HL-60 (cell line): ENCODE data around the gene ENOX1.

Experiments used
- DNase-seq, 2 experiments: peaks; one replicate each; pipeline ENCODE4 v3.0.0-alpha.2; 2010 to 2020; ENCODE audit warnings: low read depth in 1 of 2, low spot score in 1 of 2
- H3K27ac ChIP-seq: fragments of 250-450 bp; sonication (Bioruptor Pico); replicated peaks from 2 replicates; pipeline ENCODE4 v1.5.1; 2020; ENCODE audit warnings: mild to moderate bottlenecking, moderate library complexity
- H3K27me3 ChIP-seq: fragments of 250-450 bp; sonication (Bioruptor Pico); 2 replicates; pipeline ENCODE4 v1.5.1; 2021; ENCODE audit warnings: mild to moderate bottlenecking, moderate library complexity; ENCODE audit not compliant: insufficient read depth, poor library complexity, severe bottlenecking
- H3K4me3 ChIP-seq: replicated peaks from 2 replicates; pipeline ENCODE4 v1.5.1; 2011; ENCODE audit warnings: mild to moderate bottlenecking, control low read depth, low read length; ENCODE audit not compliant: insufficient read depth
- GABPA ChIP-seq: IDR thresholded peaks from 2 replicates; pipeline ENCODE4 v1.6.1; 2012; ENCODE audit warnings: low read depth
- POLR2AphosphoS5 ChIP-seq: IDR thresholded peaks from 2 replicates; pipeline ENCODE4 v1.6.1; 2012; ENCODE audit warnings: low read depth
- SPI1 ChIP-seq: IDR thresholded peaks from 2 replicates; pipeline ENCODE4 v1.6.1; 2012; ENCODE audit warnings: low read depth, mild to moderate bottlenecking, borderline replicate concordance
- TF ChIP-seq, protein P1 (sequence below): IDR thresholded peaks from 2 replicates; pipeline ENCODE4 v1.6.1; 2012; ENCODE audit warnings: low read depth; ENCODE audit not compliant: insufficient replicate concordance
- TF ChIP-seq, protein P2 (sequence below): IDR thresholded peaks from one replicate; pipeline ENCODE4 v1.5.1; 2011; ENCODE audit warnings: low read length, control low read depth, inconsistent platforms; ENCODE audit not compliant: insufficient read depth

The ENOX1 gene

DNA sequence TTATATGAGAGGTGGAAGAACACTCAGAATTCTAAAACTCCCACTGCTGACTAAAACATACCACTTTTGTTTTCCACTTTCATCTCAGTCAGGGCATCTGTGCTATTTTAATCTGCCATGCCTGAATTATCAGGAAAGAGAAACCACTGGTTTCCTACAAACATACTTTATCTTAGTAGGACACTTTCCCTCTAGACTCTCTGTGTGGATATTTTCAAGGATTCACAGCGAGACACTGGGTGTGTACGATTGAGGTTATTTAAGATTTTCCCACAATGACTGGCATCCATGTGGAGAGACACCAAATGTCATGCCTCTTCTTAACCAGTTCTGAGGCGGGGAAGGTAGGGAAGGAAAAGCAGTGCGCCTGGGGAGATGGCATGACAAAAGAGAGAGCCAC is 212.2 kb downstream of the ENOX1 start:
- Histone ChIP-seq H3K27me3 (peaks cover 2% of the 10 kb centered on the region), H3K4me3 (no peak overlapping the region), H3K27ac (no peak overlapping the region)
- DNase-seq, result no peak
- TF ChIP-seq, protein P1, sequence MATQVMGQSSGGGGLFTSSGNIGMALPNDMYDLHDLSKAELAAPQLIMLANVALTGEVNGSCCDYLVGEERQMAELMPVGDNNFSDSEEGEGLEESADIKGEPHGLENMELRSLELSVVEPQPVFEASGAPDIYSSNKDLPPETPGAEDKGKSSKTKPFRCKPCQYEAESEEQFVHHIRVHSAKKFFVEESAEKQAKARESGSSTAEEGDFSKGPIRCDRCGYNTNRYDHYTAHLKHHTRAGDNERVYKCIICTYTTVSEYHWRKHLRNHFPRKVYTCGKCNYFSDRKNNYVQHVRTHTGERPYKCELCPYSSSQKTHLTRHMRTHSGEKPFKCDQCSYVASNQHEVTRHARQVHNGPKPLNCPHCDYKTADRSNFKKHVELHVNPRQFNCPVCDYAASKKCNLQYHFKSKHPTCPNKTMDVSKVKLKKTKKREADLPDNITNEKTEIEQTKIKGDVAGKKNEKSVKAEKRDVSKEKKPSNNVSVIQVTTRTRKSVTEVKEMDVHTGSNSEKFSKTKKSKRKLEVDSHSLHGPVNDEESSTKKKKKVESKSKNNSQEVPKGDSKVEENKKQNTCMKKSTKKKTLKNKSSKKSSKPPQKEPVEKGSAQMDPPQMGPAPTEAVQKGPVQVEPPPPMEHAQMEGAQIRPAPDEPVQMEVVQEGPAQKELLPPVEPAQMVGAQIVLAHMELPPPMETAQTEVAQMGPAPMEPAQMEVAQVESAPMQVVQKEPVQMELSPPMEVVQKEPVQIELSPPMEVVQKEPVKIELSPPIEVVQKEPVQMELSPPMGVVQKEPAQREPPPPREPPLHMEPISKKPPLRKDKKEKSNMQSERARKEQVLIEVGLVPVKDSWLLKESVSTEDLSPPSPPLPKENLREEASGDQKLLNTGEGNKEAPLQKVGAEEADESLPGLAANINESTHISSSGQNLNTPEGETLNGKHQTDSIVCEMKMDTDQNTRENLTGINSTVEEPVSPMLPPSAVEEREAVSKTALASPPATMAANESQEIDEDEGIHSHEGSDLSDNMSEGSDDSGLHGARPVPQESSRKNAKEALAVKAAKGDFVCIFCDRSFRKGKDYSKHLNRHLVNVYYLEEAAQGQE, result no peak
- TF ChIP-seq POLR2AphosphoS5, result no peak
- no peak for TF ChIP-seq SPI1
- TF ChIP-seq, protein P2, sequence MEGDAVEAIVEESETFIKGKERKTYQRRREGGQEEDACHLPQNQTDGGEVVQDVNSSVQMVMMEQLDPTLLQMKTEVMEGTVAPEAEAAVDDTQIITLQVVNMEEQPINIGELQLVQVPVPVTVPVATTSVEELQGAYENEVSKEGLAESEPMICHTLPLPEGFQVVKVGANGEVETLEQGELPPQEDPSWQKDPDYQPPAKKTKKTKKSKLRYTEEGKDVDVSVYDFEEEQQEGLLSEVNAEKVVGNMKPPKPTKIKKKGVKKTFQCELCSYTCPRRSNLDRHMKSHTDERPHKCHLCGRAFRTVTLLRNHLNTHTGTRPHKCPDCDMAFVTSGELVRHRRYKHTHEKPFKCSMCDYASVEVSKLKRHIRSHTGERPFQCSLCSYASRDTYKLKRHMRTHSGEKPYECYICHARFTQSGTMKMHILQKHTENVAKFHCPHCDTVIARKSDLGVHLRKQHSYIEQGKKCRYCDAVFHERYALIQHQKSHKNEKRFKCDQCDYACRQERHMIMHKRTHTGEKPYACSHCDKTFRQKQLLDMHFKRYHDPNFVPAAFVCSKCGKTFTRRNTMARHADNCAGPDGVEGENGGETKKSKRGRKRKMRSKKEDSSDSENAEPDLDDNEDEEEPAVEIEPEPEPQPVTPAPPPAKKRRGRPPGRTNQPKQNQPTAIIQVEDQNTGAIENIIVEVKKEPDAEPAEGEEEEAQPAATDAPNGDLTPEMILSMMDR, result no peak

DNA sequence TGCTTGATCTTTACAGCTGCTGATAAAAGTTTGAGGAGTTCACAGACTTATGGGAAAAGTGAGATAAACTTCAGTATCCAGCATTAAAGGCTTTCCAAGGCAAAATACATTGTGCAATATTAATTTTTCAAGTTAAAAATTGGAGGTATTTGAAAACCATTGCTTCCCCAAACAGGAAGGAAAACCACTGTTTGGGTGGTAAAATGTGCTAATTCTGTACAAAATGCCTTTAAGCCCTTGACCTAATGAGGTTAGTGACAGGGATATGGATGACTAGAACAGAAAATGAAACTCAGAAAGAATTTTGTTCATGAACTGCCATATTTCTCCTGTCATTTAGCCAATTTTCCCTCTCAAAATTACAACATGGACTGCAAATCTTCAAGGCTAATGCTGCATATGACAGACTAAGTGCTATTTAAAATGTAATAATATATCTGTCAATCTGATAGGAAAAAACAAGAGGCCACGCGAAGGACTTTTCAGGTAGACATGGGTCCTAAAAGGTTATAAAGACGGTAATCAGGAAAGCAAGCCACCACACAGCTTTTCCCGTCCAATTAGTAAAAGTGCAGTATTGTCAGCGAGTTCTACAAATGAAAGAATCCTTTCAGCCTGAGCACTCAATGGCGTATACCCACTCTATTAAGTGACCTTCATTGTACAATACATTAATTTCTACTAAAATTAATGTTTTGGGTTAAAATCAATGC is 212.8 kb downstream of the ENOX1 start:
- no peak for DNase-seq

DNA sequence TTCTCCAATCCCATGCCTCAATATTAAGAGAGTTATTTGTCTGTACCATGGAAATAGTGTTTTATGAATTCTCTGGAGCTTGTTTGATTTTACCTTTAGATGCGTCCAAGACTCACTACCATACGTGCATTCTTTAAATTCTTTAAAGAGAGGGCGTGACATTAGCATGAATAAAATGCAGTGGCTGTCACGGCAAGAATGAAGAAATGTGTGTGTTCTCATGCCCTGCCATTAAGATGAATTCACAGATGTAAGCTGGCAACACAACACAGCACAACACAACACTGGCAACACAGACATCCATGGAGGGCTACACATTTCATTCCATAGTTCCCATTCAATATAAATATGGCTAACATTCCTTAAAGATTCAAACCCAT is 213.4 kb downstream of the ENOX1 start:
- no peak for DNase-seq
- TF ChIP-seq POLR2AphosphoS5 (no peak), GABPA (no peak), SPI1 (no peak)
- TF ChIP-seq, protein P1, result no peak
- TF ChIP-seq, protein P2, result no peak

More for the DNA sequence above, 212.8 kb downstream of the ENOX1 start:
- no peak for TF ChIP-seq GABPA
- TF ChIP-seq, protein P1, result no peak
- no peak for TF ChIP-seq SPI1
- TF ChIP-seq, protein P2, result no peak
- TF ChIP-seq POLR2AphosphoS5, result no peak
- H3K4me3 ChIP-seq, result no peak overlapping the region
- peaks cover 2% of the 10 kb centered on the region for H3K27me3 ChIP-seq
- H3K27ac ChIP-seq, result no peak overlapping the region

More for the DNA sequence above, 213.4 kb downstream of the ENOX1 start:
- H3K27ac ChIP-seq, result no peak overlapping the region
- H3K27me3 ChIP-seq, result peaks cover 2% of the 10 kb centered on the region
- H3K4me3 ChIP-seq, result no peak overlapping the region
